KG1 (cell line): ENCODE data around the gene MAJIN.

Source experiments
- DNase-seq: peaks from one replicate; lab custom pipeline; 2025; lab: John Stamatoyannopoulos, UW

The MAJIN gene

GRCh38 chr11:64932324-64932723 is 39.6 kb downstream of the MAJIN start:
- DNase-seq: no peak

DNA sequence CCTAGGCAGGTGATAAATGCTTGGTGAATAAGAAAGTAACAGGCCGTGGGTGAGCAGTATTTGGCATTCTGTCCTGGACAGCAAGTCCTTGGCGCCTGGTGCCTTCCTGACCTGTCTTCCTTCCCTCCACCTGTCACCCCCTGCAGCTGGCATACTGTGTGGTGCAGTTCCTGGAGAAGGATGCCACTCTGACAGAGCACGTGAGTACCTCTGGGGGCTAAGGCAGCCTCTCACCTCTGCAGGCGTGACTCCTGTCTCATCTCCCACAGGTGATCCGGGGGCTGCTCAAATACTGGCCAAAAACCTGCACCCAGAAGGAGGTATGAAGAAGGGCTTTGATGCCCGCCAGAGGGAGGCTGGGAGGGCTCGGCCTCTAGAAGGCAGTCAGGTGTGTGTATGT is 40.6 kb downstream of the MAJIN start:
- DNase-seq: no peak

DNA sequence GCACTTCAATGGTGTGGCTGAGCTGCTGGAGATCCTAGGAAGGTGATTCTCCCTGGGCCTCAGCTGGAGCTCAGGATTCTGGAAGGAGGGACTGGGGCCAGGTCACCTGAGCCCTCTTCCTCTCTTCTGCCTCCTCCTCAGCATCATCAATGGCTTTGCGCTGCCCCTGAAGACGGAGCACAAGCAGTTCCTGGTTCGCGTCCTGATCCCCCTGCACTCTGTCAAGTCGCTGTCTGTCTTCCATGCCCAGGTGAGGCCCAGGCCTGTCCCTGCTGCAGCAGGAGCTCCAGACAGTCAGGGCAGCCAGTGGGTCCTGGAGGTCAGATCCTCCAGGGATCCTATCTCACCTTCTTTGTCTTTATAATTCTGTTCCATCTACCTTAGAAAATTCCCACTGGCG is 41.6 kb downstream of the MAJIN start:
- DNase-seq: no peak

GRCh38 chr11:64929625-64930024 is 42.3 kb downstream of the MAJIN start:
- no peak for DNase-seq

DNA sequence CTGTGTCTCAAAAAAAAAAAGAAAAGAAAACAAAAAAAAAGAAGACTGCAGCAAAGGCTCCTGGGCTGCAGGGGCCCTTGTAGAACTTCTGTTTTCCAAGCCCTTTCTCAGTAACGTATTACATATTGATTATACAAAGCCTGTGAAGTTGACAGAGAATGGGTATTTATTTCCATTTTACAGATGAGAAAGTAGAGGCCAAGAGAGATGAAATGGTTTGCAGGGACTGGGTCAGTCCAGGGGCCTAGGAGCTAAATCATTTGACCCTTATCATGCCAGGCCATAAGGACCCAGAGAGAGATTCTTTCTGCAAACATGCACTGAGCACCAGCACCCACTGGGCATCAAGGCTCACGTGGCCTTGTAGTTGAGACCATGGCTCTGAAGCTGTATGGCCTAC is 43.0 kb downstream of the MAJIN start:
- no peak for DNase-seq

GRCh38 chr11:64926689-64927088 is 45.2 kb downstream of the MAJIN start:
- no peak for DNase-seq

- no peak for DNase-seq
Observed at GRCh38 chr11:64925536-64926436, 46.1 kb downstream of the MAJIN start.

- DNase-seq: no peak
Observed at GRCh38 chr11:64924910-64925284, 47.0 kb downstream of the MAJIN start.

GRCh38 chr11:64923944-64924909 is 47.7 kb downstream of the MAJIN start, which contains the start of gene PPP2R5B:
TSS of gene PPP2R5B (plus strand) at chr11:64924689. CDS start at chr11:64925735, 1,046 bp downstream.
- DNase-seq: peak; percentile 81

- DNase-seq: no peak
Observed at GRCh38 chr11:64923151-64923661, 48.7 kb downstream of the MAJIN start.

DNA sequence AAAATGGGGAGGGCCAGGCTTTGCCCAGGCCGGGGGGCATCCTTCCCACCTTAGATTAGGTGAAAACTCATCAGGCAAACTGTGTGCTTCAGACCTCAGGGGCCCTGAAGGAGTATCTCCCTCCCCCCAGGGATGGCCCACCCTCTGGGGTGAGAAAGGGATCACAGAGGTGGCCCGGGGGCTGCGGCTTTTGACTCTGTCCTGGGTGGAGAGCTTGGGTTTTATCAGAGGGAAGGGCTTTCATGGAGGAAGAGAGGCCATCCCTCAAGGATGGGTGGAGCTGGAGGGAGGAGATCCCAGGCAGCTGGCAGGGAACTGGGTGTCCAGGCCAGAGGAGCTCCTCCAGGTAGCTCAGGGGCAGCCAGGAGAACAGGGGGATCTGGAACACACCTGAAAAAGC is 50.5 kb downstream of the MAJIN start:
- DNase-seq: no peak

DNA sequence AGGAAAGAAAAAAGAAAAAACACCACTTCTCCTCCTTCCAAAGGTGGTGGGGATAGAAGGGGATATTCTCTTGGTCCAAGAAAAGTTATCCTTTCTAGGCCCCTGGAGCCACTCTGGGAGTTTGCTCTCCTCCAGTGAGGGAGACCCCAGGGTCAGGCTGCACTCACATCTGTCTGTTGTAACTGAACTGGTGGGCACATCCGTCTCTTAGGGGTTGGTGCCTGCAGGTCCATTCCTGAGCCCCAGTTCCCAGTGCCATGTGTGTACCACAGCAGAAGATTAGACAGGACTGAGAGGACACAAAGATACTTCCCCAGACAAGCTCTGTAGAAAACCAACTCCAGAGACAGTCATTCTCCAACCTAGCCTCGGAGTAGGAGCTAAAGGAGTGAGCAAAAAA is 51.8 kb downstream of the MAJIN start:
- DNase-seq: no peak

DNA sequence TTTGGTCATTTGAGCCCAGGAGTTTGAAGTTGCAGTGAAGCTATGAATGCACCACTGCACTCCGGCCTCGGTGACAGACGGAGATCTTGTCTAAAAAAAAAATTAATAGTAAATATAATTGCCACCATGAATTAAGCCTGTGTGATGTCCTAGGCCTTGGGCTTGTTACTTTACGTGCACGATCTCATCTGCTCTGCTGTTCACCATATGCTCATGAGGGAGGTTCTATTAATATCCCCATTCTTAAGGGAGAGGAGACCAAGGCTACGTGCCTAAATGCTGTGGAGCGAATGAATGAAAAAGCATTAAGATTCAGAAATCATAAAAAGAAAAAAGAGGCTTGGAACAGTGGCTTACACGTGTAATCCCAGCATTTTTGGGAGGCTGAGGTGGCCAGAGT is 52.3 kb downstream of the MAJIN start:
- DNase-seq: no peak

DNA sequence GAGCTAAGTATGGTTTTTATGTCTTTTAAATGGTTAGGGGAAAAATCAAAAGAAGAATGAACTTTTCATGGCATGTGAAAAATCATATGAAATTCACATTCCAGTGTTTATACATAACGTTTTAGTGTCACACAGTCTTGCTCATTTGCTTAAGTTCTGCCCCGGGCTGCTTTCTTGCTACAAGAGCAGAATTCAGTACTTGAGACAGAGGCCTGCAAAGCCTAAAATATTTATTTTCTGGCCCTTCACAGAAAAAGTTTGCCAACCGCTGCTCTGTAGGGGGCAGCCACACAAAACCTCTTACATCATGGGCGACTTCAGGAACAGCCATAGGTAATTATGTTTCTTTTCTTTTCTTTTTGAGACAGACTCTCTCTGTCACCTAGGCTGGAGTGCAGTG is 53.9 kb downstream of the MAJIN start:
- peak; percentile 37 for DNase-seq

GRCh38 chr11:64917663-64917995 is 54.3 kb downstream of the MAJIN start:
- DNase-seq: no peak

GRCh38 chr11:64916775-64917662 is 54.9 kb downstream of the MAJIN start, which contains the start of gene ATG2A:
TSS of gene ATG2A (minus strand) at chr11:64917209. CDS start at chr11:64917135, 74 bp downstream.
- DNase-seq: peak; percentile 99

GRCh38 chr11:64916040-64916774 is 55.7 kb downstream of the MAJIN start:
- DNase-seq: no peak

DNA sequence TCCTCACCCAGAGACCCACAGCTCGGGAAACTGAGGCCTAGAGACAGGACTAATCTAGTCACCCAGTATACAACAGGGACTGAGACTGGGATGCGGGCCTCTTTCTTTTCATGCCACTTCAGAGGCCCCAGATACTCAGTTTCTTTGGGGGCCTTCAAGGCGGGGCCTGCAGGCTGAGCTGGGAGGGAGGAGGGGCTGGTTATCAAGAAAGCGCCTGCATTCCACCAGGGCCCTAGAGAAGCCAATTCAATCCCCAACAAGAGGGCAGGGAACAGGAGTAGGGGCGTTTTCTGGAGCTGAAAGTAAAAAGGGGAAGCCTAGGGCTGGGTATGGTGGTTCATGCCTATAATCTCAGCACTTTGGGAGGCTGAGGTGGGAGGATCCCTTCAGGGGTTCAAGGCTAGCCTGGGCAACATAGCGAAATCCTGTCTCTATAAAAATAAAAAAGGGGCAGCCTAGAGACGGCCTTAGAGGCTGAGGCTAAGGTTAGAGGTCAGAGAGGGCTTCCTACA is 56.5 kb downstream of the MAJIN start:
- DNase-seq: no peak

- no peak for DNase-seq
Observed at GRCh38 chr11:64914123-64914522, 57.8 kb downstream of the MAJIN start.

GRCh38 chr11:64913171-64913727 is 58.7 kb downstream of the MAJIN start:
- DNase-seq: no peak
